Measurements from ENCODE around the gene NUDT8. TPM values are rescaled to one million over a fixed set of nuclear protein-coding genes. Genes with fewer than 3 reads are reported as not detected.
"Not testable (repeated sequence)": the region's sequence is repeated elsewhere in the genome, so short reads cannot be mapped to it uniquely, and the experiment has no call there.

The NUDT8 gene
- polyA plus RNA-seq, 1 of the 3 experiments (the other 2 are of a cell fraction), result 2.7 TPM

- no peak overlapping the region for H3K9ac ChIP-seq
- H3K27me3 ChIP-seq (ENCODE audit: insufficient read depth), result peaks cover 5% of the 10 kb centered on the region; the same call in 1 of the 2 replicates
- no peaks in the 10 kb centered on the region for H3K9me3 ChIP-seq
- no peak for DNase-seq
- CTCF ChIA-PET, result interaction anchor here (21.6 kb wide), 1 partner anchor 27 kb away, joined by 308 read pairs; the partner anchor contains the start of genes NUDT8 and TBX10
- WGBS (ENCODE audit: low lambda C conversion rate), result 67% methylated on average over 12 of the region's 12 CpGs
- no peaks in the 10 kb centered on the region for H3K36me3 ChIP-seq (replicated peaks in 1 of 2; ENCODE audit: control insufficient read depth in 1 of 2, insufficient read depth in 2 of 2, low read length in 1 of 2)
- H3K4me2 ChIP-seq, result no peak overlapping the region
- POLR2A ChIA-PET, result no interaction called here
- no peaks in the 10 kb centered on the region for H4K20me1 ChIP-seq (ENCODE audit: insufficient read depth)
- H3K79me2 ChIP-seq (ENCODE audit: insufficient read depth), result no peaks in the 10 kb centered on the region
- H3K4me3 ChIP-seq (ENCODE audit: low read depth in 2 of 2, low read length in 1 of 2), result no peak overlapping the region
- no peak for TF ChIP-seq TCF12 (IDR thresholded peaks at IDR 0.05)
- no peak for TF ChIP-seq SMC3 (IDR thresholded peaks at IDR 0.05; ENCODE audit: low read depth, low read length)
- TF ChIP-seq, protein P1, sequence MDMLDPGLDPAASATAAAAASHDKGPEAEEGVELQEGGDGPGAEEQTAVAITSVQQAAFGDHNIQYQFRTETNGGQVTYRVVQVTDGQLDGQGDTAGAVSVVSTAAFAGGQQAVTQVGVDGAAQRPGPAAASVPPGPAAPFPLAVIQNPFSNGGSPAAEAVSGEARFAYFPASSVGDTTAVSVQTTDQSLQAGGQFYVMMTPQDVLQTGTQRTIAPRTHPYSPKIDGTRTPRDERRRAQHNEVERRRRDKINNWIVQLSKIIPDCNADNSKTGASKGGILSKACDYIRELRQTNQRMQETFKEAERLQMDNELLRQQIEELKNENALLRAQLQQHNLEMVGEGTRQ (IDR thresholded peaks at IDR 0.05; ENCODE audit: borderline replicate concordance, low read depth, low read length), result no peak
- no peak for TF ChIP-seq FOSL2 (IDR thresholded peaks at IDR 0.05; ENCODE audit: borderline replicate concordance, low read depth)
- no peak for TF ChIP-seq GABPA (IDR thresholded peaks at IDR 0.05; ENCODE audit: low read depth)
- no peak for TF ChIP-seq YY1 (IDR thresholded peaks at IDR 0.05; ENCODE audit: low read depth)
- TF ChIP-seq RFX5 (IDR thresholded peaks at IDR 0.05; ENCODE audit: low read length), result no peak
- TF ChIP-seq NRF1 (IDR thresholded peaks at IDR 0.05; ENCODE audit: low read depth, low read length), result no peak
- TF ChIP-seq FOXJ3 (CRISPR knock-in tag; IDR thresholded peaks at IDR 0.05), result no peak
- TF ChIP-seq TAF1 (IDR thresholded peaks at IDR 0.05; ENCODE audit: borderline replicate concordance, low read depth, low read length), result no peak
- TF ChIP-seq USF1 (IDR thresholded peaks at IDR 0.05; ENCODE audit: borderline replicate concordance, low read depth), result no peak
- TF ChIP-seq IRF3 (IDR thresholded peaks at IDR 0.05; ENCODE audit: low read depth, low read length), result no peak
- H3F3A ChIP-seq (replicated peaks; ENCODE audit: insufficient read depth), result no peaks in the 10 kb centered on the region
- no peak overlapping the region for H3K27ac ChIP-seq (ENCODE audit: low read depth in 2 of 2, low read length in 1 of 2)
- no peaks in the 10 kb centered on the region; a peak in 1 of 4 replicates for H3K4me1 ChIP-seq (ENCODE audit: control insufficient read depth in 1 of 2, insufficient read depth in 2 of 2, low read depth in 1 of 2, low read length in 1 of 2)
- no peaks in the 10 kb centered on the region for H3K9me2 ChIP-seq
- H2AFZ ChIP-seq (ENCODE audit: low read depth), result no peak overlapping the region
Measured at GRCh38 chr11:67662142-67662834, 32.6 kb upstream of the NUDT8 start.

GRCh38 chr11:67660752-67661151, 31.0 kb upstream of the NUDT8 start:
- H2AFZ ChIP-seq (ENCODE audit: low read depth); H3K4me2 ChIP-seq; H3K27ac ChIP-seq (ENCODE audit: low read depth in 2 of 2, low read length in 1 of 2); H3K9me2 ChIP-seq; H3F3A ChIP-seq (replicated peaks; ENCODE audit: insufficient read depth); H3K4me3 ChIP-seq (ENCODE audit: low read depth in 2 of 2, low read length in 1 of 2); POLR2A ChIA-PET; H3K79me2 ChIP-seq (ENCODE audit: insufficient read depth); H3K9ac ChIP-seq; H3K36me3 ChIP-seq (replicated peaks in 1 of 2; ENCODE audit: control insufficient read depth in 1 of 2, insufficient read depth in 2 of 2, low read length in 1 of 2); H3K4me1 ChIP-seq (ENCODE audit: control insufficient read depth in 1 of 2, insufficient read depth in 2 of 2, low read depth in 1 of 2, low read length in 1 of 2); H3K9me3 ChIP-seq; H4K20me1 ChIP-seq (ENCODE audit: insufficient read depth); DNase-seq; H3K27me3 ChIP-seq (ENCODE audit: insufficient read depth): not testable (repeated sequence)
- CTCF ChIA-PET, result interaction anchor here (3.0 to 21.6 kb wide), 2 partner anchors 13 to 25 kb away, joined by 21 to 308 read pairs; partner anchors contain the start of genes NUDT8 and TBX10
- WGBS (ENCODE audit: low lambda C conversion rate), result 19% methylated on average over 5 of the region's 5 CpGs

- CTCF ChIA-PET, result interaction anchor here (0.6 to 21.6 kb wide), 19 partner anchors 9 to 1119 kb away, joined by 3 to 308 read pairs (median 5); partner anchors contain the start of genes ALDH3B2, NUDT8 and TBX10
- H3K4me2 ChIP-seq; H3K4me1 ChIP-seq (ENCODE audit: control insufficient read depth in 1 of 2, insufficient read depth in 2 of 2, low read depth in 1 of 2, low read length in 1 of 2); H3F3A ChIP-seq (replicated peaks; ENCODE audit: insufficient read depth); H3K4me3 ChIP-seq (ENCODE audit: low read depth in 2 of 2, low read length in 1 of 2); H3K36me3 ChIP-seq (replicated peaks in 1 of 2; ENCODE audit: control insufficient read depth in 1 of 2, insufficient read depth in 2 of 2, low read length in 1 of 2); POLR2A ChIA-PET; H4K20me1 ChIP-seq (ENCODE audit: insufficient read depth); H3K27ac ChIP-seq (ENCODE audit: low read depth in 2 of 2, low read length in 1 of 2); H3K9me2 ChIP-seq; H3K79me2 ChIP-seq (ENCODE audit: insufficient read depth); H3K9me3 ChIP-seq; H3K9ac ChIP-seq; H2AFZ ChIP-seq (ENCODE audit: low read depth); H3K27me3 ChIP-seq (ENCODE audit: insufficient read depth); DNase-seq: not testable (repeated sequence)
- WGBS (ENCODE audit: low lambda C conversion rate), result 25% methylated on average over 5 of the region's 5 CpGs
Measured at GRCh38 chr11:67659651-67660165, 30.0 kb upstream of the NUDT8 start.

Measured in SK-N-SH (cell line).